ENCODE results near the gene CDKN2B-AS1.

Gene CDKN2B-AS1

GRCh38 chr9:22124263-22125011, 129.8 kb downstream of the CDKN2B-AS1 start (continued):
- TF ChIP-seq PRDM10 (tag by site-specific recombination; IDR thresholded peaks at IDR 0.05) (peak; percentile 53; the same call in 1 of the 2 replicates), ZNF555 (tag by site-specific recombination; conservative IDR thresholded peaks at IDR 0.05) (no peak), ZEB2 (tag by site-specific recombination; IDR thresholded peaks at IDR 0.05) (peak; percentile 79), ZNF585B (tag by site-specific recombination; IDR thresholded peaks at IDR 0.05) (no peak), GLI4 (tag by site-specific recombination; IDR thresholded peaks at IDR 0.05) (no peak), KLF7 (tag by site-specific recombination; IDR thresholded peaks at IDR 0.05; ENCODE audit: borderline replicate concordance) (peak; percentile 56; the same call in 1 of the 2 replicates), WT1 (tag by site-specific recombination; IDR thresholded peaks at IDR 0.05) (peak; percentile 48; the same call in 1 of the 2 replicates), PRDM4 (tag by site-specific recombination; IDR thresholded peaks at IDR 0.05) (peak; percentile 64), ZNF302 (tag by site-specific recombination; IDR thresholded peaks at IDR 0.05; ENCODE audit: low read depth) (no peak), BCL11A (tag by site-specific recombination; IDR thresholded peaks at IDR 0.05; ENCODE audit: low read depth) (0 out of 2 replicates have a peak, but pooled peaks have one; percentile 17)

GRCh38 chr9:22129133-22129532, 134.5 kb downstream of the CDKN2B-AS1 start:
- TF ChIP-seq ZNF501 (tag by site-specific recombination; IDR thresholded peaks at IDR 0.05) = no peak
- H3K36me3 ChIP-seq (ENCODE audit: control insufficient read depth in 2 of 2, insufficient read depth in 1 of 2, low read length in 2 of 2) = no peaks in the 10 kb centered on the region
- H3K4me1 ChIP-seq (ENCODE audit: control insufficient read depth, insufficient read depth, low read length) = peaks cover 11% of the 10 kb centered on the region; the same call in 1 of the 2 replicates
- POLR2A ChIA-PET = no interaction called here
- no peaks in the 10 kb centered on the region for H3K9me3 ChIP-seq (ENCODE audit: control insufficient read depth, insufficient read depth, low read depth, low read length)
- no peak overlapping the region for H3K4me3 ChIP-seq (ENCODE audit: low read depth, low read length)
- CTCF ChIA-PET = interaction anchor here (0.6 to 4.5 kb wide), 6 partner anchors 9 to 114 kb away, joined by 3 to 27 read pairs (median 3); no protein-coding TSS in a partner anchor
- no peak overlapping the region for H3K27ac ChIP-seq (ENCODE audit: extremely low read depth, low read depth, low read length)

DNA sequence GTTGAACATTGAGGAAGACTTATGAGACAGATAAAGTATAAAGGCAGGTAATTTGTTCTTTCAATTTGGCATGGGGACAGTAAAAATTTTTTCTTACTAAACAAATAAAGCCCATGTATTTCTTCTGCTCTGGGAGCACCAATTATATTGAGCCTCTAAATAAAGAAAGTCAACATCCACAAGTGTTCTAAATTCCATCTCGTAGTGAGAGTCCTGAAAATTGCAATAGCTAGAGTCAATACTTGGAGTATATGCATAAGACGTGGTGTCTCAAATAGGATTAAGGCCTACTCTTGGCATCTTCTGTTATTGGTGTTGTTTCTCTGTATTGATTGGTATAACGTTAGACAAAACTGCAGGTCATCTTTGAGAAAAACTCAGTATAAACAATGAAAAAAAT, 135.0 kb downstream of the CDKN2B-AS1 start:
- CTCF ChIA-PET = interaction anchor here (0.6 to 4.5 kb wide), 5 partner anchors 9 to 114 kb away, joined by 3 to 27 read pairs (median 3); no protein-coding TSS in a partner anchor
- no peak for TF ChIP-seq ZNF266 (tag by site-specific recombination; IDR thresholded peaks at IDR 0.05; ENCODE audit: low read depth)
- no peak for TF ChIP-seq ZNF76 (tag by site-specific recombination; IDR thresholded peaks at IDR 0.05; ENCODE audit: borderline replicate concordance, low read depth)
- TF ChIP-seq BCL11B (tag by site-specific recombination; IDR thresholded peaks at IDR 0.05; ENCODE audit: low read depth) = no peak
- TF ChIP-seq, protein P1, sequence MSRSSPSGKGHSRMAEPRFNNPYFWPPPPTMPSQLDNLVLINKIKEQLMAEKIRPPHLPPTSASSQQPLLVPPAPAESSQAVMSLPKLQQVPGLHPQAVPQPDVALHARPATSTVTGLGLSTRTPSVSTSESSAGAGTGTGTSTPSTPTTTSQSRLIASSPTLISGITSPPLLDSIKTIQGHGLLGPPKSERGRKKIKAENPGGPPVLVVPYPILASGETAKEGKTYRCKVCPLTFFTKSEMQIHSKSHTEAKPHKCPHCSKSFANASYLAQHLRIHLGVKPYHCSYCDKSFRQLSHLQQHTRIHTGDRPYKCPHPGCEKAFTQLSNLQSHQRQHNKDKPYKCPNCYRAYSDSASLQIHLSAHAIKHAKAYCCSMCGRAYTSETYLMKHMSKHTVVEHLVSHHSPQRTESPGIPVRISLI (tag by site-specific recombination; IDR thresholded peaks at IDR 0.05) = no peak
- TF ChIP-seq ZNF274 (IDR thresholded peaks at IDR 0.05; ENCODE audit: low read length) = no peak
- no peak for TF ChIP-seq ZNF274 (tag by site-specific recombination; IDR thresholded peaks at IDR 0.05; ENCODE audit: borderline replicate concordance)
- TF ChIP-seq, protein P2, sequence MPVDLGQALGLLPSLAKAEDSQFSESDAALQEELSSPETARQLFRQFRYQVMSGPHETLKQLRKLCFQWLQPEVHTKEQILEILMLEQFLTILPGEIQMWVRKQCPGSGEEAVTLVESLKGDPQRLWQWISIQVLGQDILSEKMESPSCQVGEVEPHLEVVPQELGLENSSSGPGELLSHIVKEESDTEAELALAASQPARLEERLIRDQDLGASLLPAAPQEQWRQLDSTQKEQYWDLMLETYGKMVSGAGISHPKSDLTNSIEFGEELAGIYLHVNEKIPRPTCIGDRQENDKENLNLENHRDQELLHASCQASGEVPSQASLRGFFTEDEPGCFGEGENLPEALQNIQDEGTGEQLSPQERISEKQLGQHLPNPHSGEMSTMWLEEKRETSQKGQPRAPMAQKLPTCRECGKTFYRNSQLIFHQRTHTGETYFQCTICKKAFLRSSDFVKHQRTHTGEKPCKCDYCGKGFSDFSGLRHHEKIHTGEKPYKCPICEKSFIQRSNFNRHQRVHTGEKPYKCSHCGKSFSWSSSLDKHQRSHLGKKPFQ (tag by site-specific recombination; IDR thresholded peaks at IDR 0.05) = no peak
- TF ChIP-seq ZBTB20 (tag by site-specific recombination; IDR thresholded peaks at IDR 0.05) = no peak
- TF ChIP-seq ZNF184 (tag by site-specific recombination; IDR thresholded peaks at IDR 0.05) = no peak
- TF ChIP-seq ZNF433 (tag by site-specific recombination; IDR thresholded peaks at IDR 0.05; ENCODE audit: low read depth) = no peak
- TF ChIP-seq GFI1B (tag by site-specific recombination; IDR thresholded peaks at IDR 0.05) = no peak
- Histone ChIP-seq H3K4me3 (ENCODE audit: low read depth, low read length) (no peak overlapping the region), H3K36me3 (ENCODE audit: control insufficient read depth in 2 of 2, insufficient read depth in 1 of 2, low read length in 2 of 2) (no peaks in the 10 kb centered on the region), H3K9me3 (ENCODE audit: control insufficient read depth, insufficient read depth, low read depth, low read length) (no peaks in the 10 kb centered on the region), H3K27ac (ENCODE audit: extremely low read depth, low read depth, low read length) (no peak overlapping the region), H3K4me1 (ENCODE audit: control insufficient read depth, insufficient read depth, low read length) (peaks cover 9% of the 10 kb centered on the region; the same call in 1 of the 2 replicates)
- POLR2A ChIA-PET = interaction anchor here (0.7 to 2.3 kb wide), 2 partner anchors 12 to 121 kb away, joined by 5 to 9 read pairs; partner anchors contain the start of gene CDKN2B
